ENCODE data around the gene VIT.

DNA sequence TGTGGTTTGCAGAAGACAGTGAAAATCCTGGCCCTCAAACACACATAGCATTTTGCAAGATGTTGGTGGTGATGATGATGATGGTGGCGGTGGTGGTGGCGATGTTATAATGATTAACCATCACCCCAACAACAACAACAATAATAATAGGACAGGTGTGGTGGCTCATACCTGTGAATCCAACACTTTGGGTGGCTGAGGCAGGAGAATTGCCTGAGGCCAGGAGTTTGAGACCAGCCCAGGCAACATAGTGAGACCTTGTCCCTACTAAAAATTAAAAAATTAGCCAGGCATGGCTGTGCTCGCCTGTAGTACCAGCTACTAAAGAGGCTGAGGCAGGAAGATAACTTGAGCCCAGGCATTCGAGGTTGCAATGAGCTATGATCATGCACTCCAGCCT, 3.8 kb downstream of the VIT start:
- TF ChIP-seq POLR2AphosphoS5 (IDR thresholded peaks at IDR 0.05; ENCODE audit: low read depth, low read length) (no peak), TAF1 (IDR thresholded peaks at IDR 0.05; ENCODE audit: low read depth, low read length) (no peak), POLR2A (IDR thresholded peaks at IDR 0.05; ENCODE audit: low read depth, low read length) (no peak), PAX5 (IDR thresholded peaks at IDR 0.05; ENCODE audit: insufficient read depth, low read length, severe bottlenecking) (no peak)

All from GM12891 (cell line).